Measurements from ENCODE around the gene P3H3.
"Not testable (repeated sequence)": the region's sequence is repeated elsewhere in the genome, so short reads cannot be mapped to it uniquely, and the experiment has no call there.

P3H3 gene

GRCh38 chr12:6846316-6846869, 18.2 kb downstream of the P3H3 start:
- DNase-seq, result no peak

GRCh38 chr12:6847676-6848075, 19.5 kb downstream of the P3H3 start:
- DNase-seq, result no peak

GRCh38 chr12:6849427-6849826, 21.2 kb downstream of the P3H3 start:
- no peak for DNase-seq

GRCh38 chr12:6849976-6850560, 21.9 kb downstream of the P3H3 start:
- DNase-seq, result no peak

- no peak for DNase-seq
These were observed 22.6 kb downstream of the P3H3 start for GRCh38 chr12:6850796-6851152.

GRCh38 chr12:6851153-6851920, 23.1 kb downstream of the P3H3 start, which contains the start of gene CDCA3:
CDCA3 (minus strand) TSS chr12:6851286; CDS start chr12:6850952, 334 bp downstream.
- peak; percentile 98 for DNase-seq

GRCh38 chr12:6851921-6852650, 23.9 kb downstream of the P3H3 start, which contains the start of gene USP5:
USP5 (plus strand) TSS chr12:6852150; CDS start chr12:6852180, 30 bp downstream.
- DNase-seq, result peak; percentile 99

GRCh38 chr12:6852651-6853354, 24.6 kb downstream of the P3H3 start:
- no peak for DNase-seq

GRCh38 chr12:6853626-6854025, 25.4 kb downstream of the P3H3 start:
- no peak for DNase-seq

GRCh38 chr12:6854036-6854435, 25.8 kb downstream of the P3H3 start:
- DNase-seq, result no peak

GRCh38 chr12:6855322-6855721, 27.1 kb downstream of the P3H3 start:
- DNase-seq, result no peak

GRCh38 chr12:6858799-6859198, 30.6 kb downstream of the P3H3 start:
- DNase-seq, result no peak

- no peak for DNase-seq
These were observed 31.9 kb downstream of the P3H3 start for GRCh38 chr12:6860116-6860515.

GRCh38 chr12:6860942-6861341, 32.7 kb downstream of the P3H3 start:
- no peak for DNase-seq

- no peak for DNase-seq
These were observed 33.2 kb downstream of the P3H3 start for GRCh38 chr12:6861391-6861790.

GRCh38 chr12:6863033-6863432, 34.8 kb downstream of the P3H3 start:
- no peak for DNase-seq

- no peak for DNase-seq
These were observed 35.5 kb downstream of the P3H3 start for GRCh38 chr12:6863586-6864321.

GRCh38 chr12:6865307-6865706, 37.1 kb downstream of the P3H3 start:
- not testable (repeated sequence) for DNase-seq

GRCh38 chr12:6866163-6866919, 38.1 kb downstream of the P3H3 start:
- no peak for DNase-seq

- no peak for DNase-seq
These were observed 38.8 kb downstream of the P3H3 start for GRCh38 chr12:6866920-6867412.

Data from DMS153 (cell line).